ENCODE data around the gene HSD11B1L.

The HSD11B1L gene, protein sequence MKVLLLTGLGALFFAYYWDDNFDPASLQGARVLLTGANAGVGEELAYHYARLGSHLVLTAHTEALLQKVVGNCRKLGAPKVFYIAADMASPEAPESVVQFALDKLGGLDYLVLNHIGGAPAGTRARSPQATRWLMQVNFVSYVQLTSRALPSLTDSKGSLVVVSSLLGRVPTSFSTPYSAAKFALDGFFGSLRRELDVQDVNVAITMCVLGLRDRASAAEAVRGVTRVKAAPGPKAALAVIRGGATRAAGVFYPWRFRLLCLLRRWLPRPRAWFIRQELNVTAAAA

DNA sequence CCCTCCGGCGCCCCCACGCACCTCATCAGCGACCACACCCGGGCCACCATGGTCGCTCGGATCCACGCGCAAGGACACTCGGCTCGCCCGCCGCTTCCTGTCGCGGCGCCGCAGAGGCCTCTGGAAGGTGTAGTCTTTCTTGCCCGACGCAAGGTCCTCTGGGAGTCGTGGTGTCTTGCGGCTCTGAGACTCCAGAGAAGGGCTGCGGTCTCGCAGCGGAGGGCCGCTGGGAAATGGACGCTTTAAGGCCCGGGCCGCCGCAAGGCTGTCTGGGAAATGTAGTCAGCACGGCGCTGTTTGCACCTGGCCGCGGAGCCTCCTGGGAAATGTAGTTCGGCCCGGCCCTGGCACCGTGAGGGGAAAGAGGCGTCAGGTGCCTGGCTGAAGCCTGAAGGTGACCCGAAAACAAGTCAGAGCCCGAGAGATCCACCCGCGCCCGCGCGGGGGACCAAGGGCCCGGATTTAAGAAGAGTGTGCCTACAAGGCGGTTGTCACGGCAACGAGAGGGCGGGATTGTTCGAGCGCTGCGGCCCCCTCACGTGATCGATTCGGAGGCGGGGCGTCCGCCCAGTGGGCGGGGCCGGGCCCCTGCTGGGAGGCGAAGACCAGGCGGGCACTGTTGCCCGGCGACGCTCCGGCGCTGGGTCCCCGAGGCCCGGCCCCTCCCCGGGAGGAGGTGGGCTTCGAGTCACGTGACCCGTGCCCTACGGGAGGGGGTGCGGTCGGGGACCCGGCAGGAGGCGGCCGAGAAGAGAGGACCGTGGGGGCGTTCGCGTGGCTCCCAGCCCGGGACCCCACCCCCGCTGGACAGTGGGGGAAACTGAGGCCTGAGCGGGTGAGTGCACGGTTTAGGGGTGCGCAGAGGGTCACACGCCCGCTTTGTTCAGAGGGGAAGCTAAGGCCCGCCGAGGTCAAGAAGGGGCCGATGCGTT lies at the start of gene HSD11B1L, which contains the start of gene MICOS13:
Gene HSD11B1L, plus strand, starts transcription at position 591 of the 932 bp plus-strand sequence. CDS start 3,806 bp downstream, outside the sequence.
Gene MICOS13, minus strand, starts transcription at position 80 of the 932 bp plus-strand sequence. Its CDS starts 30 bp downstream, at position 50.
- DNase-seq, result peak; percentile 92

DNA sequence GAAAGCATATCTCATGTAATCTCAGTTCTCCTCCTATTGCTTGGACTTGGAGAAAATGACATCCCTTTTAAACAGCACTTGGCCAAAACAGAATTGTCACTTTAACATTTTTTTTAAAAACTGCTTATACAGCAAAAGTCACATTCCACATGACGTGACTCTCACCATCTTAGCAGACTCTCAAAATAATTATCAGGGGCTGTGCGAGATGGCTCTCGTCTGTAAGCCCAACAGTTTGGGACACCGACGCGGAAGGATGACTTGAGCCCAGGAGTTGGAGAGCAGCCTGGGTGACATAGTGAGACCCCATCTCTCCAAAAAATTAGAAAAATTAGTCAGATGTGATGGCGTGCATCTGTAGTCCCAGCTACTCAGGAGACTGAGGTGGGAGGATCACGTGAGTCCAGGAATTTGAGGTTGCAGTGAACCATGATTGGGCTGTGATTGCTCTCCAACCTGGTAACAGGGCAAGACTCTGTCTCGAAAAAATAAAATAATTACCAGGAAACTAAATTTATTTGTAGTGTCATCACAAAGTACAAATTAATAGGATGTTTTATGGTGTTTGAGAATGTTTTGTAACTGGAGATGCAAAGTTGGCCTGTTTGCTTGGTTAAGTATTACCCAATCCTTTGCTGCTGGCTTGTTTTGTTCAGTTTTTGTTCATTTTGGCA lies 49.1 kb upstream of the HSD11B1L start:
- DNase-seq, result no peak

DNA sequence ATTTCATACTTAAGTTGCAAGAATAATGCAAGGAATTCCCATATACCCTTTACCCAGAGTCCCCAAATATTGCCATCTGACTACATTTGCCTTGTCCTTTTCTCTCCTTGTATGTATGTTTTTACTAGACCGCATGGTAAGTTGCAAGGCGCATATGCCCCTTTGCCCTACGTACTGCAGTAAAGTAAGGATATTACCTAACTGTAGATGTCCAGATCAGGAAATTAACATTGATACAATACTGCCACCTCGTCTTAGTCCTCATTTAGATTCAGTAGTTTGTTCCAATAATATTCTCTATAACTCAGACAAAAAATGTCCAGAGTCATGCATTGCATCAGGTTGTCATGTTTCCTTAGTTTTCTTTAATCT lies 48.6 kb upstream of the HSD11B1L start:
- DNase-seq, result no peak

DNA sequence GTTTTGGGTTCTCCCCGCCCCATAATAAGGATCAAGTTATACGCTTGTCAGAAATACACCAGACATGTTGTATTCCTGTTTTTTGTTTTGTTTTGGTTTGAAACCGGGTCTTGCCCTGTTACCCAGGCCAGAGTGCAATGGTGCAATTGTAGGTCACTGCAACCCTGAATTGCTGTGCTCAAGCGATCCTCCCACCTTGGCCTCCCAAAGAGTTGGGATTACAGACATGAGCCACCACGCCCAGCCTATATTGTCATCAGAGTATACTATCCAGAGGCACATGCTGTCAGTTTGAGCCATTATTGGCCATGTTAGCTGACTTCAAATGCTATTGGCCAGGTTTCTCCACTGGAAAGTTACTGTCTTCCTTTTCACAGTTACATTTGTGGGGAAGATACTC lies 48.2 kb upstream of the HSD11B1L start:
- DNase-seq, result no peak

DNA sequence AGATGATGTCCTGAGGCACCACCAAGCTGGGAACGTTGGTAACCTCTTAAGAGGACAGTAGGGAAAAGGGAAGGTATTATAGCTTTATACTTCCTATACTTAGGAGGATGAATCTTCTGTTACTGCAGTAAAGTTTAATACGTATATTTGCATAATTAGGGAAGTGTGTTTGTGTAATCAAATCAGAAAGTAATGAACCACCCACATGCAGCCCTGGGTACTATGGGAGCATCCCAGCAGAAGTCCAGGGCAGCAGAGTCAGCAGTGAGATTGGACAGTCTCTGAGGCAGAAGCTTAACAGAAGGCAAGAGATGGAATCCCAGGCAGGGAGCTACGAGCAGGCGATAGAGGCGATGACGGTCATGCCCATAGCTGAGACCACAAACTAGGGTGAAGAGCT lies 45.4 kb upstream of the HSD11B1L start:
- DNase-seq, result no peak

DNA sequence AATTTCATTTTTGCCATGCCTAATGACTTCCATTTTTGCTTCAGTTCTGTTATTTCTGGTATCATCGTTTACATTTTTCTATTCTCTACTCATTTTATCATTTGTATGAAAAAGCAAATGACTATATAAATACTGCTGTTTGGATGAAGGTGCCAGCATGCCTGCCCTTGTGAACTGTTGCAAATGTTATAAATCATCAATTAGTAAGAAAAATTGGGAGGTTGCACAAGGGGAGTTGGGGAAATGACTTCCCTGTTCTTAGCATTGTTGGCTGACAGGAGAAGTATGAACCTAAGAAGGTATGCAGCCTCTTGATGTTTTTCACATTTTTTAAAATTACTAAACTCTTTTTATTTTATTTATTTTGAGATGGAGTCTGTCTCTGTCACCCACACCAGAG lies 42.9 kb upstream of the HSD11B1L start:
- DNase-seq, result no peak

DNA sequence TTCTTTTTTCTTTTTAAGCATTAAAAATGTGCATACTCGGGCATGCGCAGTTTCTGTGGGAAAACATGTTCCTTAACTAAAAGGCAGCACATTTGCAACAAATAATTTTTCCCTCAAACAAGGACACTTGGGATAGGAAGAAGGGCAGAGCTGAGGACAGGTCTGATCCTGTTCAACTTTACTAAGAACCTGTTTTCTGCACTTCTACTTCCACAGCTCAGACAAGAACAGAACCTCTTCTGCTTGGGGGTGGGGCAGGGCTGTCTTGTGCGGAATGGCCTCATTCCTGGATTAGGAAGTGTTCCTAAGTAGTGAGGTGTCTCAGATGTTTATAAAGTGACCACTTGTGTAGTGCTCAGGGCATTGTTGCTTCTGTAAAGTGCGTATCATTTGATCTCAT lies 39.7 kb upstream of the HSD11B1L start:
- DNase-seq, result no peak

DNA sequence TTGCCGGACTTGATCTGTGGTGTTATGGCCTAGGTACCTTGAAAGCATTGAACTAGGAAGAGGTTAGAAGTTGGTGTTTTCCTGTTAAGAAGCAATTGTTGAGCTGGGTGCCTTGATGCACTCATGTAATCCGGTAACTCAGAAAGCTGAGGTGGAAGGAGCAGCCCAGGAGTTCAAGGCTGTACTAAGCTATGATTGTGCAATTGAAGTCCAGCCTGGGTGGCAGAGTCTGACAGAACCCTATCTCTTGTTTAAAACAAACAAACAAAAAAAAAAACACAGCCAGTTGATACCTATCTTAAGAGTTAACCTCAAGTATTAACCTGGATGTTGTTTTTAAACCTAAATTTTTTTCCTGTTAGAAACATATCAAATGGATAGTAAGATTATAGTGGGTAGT lies 38.6 kb upstream of the HSD11B1L start:
- DNase-seq, result no peak

DNA sequence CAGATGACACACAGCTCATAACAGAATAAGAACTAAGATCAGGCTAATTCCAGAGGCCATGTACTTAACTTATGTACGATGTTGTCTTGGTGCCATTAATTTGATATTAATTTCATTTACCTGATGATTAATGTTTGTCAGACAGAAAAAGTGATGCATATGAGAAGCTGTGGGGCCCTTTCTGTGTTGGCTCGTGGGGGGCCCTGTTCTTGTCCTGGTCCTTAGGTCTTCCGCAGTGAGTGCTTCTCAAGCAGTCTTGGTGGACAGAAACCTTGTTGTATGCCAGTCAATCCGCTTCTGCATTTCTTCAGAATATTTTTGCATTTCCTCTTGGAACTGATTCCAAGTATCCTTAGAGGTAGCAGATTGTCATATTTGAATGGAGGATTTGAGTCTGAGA lies 37.8 kb upstream of the HSD11B1L start:
- no peak for DNase-seq

DNA sequence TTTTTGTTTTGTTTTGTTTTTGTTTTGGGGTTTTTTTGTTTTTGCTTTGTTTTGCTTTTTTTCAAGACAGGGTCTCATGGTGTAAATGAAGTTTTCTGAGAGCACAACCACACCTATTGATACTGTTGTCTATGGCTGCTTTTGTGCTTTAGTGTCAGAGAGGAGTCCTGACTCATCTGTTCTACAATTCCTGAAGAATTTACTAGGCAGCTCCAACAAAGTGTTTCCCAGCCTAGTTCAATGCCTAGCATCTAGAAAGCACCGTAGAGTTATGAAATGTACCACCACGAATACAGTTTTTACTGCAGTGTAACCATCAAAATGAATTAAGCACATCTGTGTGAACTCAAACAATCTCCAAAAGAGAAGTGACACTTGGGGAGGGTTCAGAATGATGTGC lies 36.8 kb upstream of the HSD11B1L start:
- no peak for DNase-seq

DNA sequence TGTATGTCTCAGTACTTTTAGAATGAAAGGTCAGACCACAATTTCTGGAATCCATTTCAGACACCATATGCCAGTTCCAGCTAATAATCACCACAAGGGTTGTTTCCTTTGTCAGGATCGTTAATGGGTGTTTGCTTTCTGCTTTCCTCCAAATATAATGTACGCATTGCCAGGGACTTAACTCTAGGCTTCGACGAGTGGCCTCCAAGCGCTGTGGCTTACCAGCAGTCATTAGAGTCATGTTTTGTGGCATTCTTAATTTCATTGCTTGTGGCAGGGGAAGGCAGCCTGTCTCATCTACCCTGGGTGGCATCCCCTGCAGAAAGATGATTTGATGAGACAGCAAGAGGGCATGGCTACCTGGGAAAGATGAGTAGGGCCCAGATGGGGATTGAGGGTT lies 35.4 kb upstream of the HSD11B1L start:
- no peak for DNase-seq

DNA sequence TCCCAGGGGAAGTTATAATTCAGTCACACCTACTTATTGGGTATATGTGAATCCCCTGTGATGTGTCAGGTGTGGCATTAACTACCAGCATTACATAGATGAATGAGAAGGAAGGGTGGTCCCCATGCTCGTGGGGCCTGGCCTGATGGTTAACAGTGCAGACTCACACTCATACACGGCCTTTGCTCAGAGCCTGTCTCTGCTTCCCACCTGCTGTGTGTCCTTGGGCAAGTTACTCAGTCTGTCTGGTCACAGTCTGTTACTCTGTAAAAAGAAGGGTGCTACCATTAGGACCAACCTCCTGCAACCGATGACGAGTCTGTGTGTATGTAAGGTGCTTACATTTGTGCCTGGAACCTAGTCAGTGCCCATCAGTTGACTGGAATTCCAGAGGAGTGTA lies 34.1 kb upstream of the HSD11B1L start:
- no peak for DNase-seq

DNA sequence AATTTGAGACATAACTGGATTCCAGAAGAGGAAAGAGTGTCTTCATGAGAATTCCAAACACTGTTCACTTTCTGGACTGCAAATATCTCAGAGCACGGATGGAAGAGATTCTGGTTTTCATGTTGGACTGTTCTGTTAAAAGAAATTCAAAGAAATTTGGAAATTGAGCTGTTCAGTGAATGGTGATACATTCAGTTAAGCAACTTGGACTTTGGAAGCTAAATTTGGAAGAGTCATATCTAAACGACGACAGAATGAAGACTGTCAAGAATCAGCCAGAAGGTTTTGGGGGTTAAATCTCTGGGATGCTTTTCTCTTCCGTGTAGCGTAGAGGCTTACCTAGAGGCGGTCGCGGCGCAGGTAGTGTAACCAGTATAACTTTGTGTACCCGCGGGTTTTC lies 32.4 kb upstream of the HSD11B1L start:
- DNase-seq, result no peak

DNA sequence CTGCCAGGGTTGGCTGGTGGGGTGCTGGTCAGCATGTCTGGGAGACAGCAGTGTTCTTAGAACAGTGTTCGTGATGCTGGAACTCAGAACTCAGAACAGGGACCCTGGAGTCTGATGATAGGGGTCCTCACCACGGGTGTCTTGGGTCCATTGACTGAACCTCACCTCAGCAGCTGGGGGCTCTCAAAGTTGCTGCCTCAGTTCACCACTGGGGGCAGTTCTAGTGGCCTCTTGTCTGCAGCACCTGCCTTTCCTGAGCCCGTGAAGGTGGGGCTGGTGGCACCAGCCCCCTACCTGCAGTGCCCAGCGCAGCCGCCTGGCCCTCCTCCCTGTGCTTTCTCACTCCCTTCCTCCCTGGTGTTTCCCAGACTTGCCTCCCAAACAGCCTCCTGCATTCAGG lies 29.5 kb upstream of the HSD11B1L start:
- no peak for DNase-seq

DNA sequence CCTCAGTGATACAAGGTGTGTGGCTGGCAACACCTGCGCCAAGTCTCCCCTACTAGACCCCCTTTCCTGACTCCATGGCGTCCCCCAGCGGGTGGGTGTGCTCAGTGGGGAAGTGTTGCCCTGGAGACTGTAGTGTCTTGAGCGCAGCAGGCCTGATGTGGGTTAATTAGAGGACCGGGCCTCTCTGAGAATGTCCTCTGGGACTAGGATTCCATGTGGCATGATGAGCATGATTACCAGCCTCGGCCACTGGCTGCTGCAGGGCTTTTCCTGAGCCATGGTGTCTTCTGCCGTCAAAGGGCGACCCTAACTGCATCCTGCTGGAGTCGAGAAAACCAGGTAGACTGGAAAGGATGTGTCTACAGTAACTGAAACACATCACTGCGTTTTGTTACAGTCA lies 28.6 kb upstream of the HSD11B1L start:
- DNase-seq, result no peak

DNA sequence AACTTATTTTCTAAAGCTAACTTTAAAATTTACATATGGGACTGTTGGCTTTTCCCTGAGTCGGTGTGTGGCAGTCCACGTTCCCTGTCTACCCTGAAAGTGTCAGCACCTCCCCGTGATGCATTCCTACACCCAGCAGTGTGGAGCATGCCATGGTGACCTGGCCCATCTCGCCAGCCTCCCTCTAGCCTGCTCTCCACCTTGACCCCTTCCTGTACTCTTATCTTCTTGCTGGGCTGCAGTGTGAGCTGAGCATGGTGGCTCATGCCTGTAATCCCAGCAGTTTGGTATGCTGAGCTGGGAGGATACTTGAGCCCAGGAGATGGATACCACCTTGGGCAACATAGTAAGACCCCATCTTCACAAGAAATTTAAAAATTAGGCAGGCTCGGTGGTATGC lies 25.9 kb upstream of the HSD11B1L start:
- DNase-seq, result no peak

DNA sequence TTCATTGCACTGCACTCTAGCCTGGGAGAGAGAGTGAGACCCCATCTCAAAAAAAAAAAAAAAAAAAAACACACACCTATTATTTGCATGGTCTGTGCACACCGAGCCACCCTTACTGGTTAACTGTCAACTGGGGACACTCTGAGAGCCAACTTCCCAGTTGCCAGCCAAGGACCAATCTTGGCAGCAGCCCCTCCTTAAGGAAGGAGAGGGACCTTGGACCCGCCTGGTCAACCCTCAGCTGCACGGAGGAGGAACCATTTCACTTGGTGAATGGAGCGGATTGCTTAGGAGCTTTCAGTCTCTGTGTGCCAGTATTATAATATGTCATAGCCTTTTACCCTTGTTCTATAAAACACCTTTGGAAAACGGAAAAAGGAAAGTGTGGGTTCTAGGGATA lies 25.4 kb upstream of the HSD11B1L start:
- no peak for DNase-seq

DNA sequence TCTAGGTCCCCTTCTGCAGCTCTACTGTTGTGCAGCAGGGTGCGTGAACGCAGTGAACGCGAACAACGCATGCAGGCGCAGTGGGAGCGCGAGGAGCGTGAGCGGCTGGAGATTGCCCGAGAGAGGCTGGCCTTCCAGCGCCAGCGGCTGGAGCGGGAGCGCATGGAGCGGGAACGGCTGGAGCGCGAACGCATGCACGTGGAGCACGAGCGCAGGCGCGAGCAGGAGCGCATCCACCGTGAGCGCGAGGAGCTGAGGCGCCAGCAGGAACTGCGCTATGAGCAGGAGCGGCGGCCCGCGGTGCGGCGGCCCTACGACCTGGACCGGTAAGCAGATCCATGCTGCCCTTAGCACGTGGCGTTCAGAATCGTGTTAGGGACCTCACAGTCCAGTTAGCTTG lies 19.3 kb upstream of the HSD11B1L start:
- DNase-seq, result no peak

DNA sequence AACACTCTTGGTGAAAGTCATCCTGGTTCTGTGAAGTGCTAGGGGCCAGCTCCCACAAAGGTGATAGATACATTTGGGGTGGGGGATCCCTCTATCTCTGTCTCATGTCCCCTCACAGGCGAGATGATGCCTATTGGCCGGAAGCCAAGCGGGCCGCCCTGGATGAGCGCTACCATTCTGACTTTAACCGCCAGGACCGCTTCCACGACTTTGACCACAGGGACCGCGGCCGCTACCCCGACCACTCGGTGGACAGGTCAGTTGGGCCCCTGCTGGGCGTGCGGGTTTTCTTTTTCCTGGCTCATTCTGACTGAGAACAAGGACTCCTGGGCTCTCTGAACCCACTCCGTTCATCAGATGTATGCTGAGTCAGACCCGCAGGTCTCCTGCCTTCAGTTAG lies 16.9 kb upstream of the HSD11B1L start:
- DNase-seq, result no peak

DNA sequence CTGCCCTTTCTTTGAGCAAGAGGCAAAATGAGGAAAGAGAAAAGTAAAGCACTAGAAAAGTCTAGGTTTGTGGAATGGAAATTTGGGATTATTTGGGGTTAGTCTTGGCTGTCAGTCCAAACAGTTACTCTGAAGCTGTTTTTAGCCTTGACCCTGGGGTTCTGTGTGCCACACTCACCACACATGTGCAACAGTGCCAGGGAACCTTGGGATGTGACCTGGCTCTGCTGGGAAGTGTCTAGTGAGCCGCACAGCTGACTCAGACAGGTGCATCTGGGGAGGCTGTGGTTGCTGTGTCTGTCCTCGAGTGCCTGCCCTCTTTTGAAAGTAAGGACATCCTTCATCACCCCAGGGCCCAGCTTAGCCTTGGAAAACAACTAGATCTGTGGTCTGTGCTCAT lies 16.3 kb upstream of the HSD11B1L start:
- no peak for DNase-seq

DNA sequence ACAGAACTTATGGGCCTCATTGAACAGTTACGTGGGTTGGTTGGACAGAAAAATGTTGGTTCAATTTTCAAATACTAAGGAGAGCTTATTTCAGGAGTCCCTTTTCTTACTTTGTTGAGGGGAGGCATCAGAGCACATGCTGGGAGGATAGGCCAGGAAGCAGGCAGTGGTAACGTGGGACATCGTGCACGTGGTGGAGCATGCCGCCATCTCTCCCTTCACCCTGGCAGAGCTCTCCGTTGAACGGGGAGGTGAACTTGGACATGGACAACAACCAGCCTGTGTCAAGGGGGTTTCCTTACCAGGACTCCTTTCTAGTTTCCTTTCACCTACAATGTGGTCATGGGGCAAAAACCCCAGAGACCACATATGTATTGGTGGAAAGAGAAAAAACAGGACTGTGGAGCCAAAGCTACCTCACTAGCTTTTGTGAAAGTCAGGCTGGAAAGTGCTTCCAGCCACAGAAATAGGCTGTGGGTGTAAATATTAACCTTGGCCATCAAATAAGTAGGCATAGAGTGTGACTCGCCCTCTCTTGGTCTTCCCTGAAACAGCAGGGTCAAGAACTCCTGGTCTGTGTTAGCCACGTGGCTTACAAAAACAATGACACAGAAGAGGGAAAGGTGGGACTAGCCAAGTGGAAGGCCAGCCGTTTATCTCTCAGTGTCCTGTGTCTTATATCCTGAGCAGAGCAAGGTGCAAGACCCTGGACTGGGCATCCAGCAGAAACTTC lies 14.9 kb upstream of the HSD11B1L start:
- DNase-seq, result no peak

DNA sequence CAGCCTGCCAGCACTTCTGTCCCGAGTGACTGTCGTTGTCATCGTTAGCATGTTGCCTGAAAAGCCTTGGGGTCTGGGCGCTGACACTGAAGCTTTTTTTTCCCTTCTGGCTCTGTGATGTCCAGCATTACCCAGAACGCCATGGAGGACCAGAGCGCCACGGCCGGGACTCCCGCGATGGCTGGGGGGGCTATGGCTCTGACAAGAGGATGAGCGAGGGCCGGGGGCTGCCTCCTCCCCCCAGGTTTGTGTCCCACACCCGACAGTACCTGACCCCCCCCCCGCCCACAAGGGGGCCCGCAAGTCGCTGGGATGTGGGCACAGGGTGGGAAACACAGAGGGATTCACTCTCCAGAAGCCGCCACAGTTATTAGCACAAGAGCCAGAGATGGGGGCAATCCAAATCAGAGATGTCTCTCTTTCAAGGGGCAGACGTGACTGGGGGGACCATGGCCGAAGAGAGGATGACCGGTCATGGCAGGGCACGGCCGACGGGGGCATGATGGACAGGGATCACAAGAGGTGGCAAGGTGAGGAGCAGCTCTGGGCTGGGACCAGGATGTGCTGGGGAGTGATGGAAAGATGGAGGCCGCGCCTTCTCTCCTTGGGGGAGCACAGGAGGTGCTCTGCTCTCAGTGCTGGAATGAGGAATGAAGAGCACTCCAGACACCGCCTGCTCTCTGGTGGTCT lies 13.8 kb upstream of the HSD11B1L start:
- no peak for DNase-seq
